ENCODE results near the gene BSPRY.

BSPRY gene

DNA sequence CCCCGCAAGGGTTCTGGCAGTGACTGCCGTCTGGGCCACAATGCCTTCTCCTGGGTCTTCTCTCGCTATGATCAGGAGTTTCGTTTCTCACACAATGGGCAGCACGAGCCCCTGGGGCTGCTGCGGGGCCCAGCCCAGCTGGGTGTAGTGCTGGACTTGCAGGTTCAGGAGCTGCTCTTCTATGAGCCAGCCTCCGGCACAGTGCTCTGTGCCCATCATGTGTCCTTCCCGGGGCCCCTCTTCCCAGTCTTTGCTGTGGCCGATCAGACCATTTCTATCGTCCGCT is 20.5 kb downstream of the BSPRY start:
- no peak overlapping the region for H3K4me3 ChIP-seq (ENCODE audit: low read length)
- no peak for DNase-seq (ENCODE audit: low read depth)
- TF ChIP-seq, protein P1, sequence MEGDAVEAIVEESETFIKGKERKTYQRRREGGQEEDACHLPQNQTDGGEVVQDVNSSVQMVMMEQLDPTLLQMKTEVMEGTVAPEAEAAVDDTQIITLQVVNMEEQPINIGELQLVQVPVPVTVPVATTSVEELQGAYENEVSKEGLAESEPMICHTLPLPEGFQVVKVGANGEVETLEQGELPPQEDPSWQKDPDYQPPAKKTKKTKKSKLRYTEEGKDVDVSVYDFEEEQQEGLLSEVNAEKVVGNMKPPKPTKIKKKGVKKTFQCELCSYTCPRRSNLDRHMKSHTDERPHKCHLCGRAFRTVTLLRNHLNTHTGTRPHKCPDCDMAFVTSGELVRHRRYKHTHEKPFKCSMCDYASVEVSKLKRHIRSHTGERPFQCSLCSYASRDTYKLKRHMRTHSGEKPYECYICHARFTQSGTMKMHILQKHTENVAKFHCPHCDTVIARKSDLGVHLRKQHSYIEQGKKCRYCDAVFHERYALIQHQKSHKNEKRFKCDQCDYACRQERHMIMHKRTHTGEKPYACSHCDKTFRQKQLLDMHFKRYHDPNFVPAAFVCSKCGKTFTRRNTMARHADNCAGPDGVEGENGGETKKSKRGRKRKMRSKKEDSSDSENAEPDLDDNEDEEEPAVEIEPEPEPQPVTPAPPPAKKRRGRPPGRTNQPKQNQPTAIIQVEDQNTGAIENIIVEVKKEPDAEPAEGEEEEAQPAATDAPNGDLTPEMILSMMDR (conservative IDR thresholded peaks at IDR 0.05; ENCODE audit: low read depth, low read length): no peak

DNA sequence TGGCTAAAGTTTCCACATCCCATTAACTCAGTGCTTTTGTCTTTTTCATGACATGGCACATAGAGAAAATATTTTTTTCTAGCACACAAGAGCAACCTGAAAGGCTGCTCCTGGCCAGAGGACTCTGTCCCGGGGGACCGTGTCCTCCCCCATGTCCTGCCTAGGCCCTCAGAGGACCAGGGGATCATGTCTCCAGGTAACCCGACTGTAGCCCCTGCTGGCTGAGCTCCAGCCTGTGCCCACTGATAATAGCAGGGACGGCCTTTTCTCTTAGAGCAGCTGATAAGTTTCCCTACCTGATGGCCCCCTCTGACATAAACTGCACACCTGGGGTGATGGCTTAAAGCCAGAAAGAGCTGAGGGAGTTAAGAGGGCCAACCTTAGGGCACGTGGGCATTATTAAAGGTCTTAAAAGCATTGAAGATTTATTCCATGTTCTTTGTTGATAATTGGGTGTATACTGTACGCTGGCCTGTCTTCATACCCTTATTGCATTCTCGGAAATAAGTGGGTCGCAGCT is 21.5 kb downstream of the BSPRY start:
- TF ChIP-seq, protein P1 (conservative IDR thresholded peaks at IDR 0.05; ENCODE audit: low read depth, low read length): no peak
- no peak overlapping the region for H3K4me3 ChIP-seq (ENCODE audit: low read length)
- no peak for DNase-seq (ENCODE audit: low read depth)

DNA sequence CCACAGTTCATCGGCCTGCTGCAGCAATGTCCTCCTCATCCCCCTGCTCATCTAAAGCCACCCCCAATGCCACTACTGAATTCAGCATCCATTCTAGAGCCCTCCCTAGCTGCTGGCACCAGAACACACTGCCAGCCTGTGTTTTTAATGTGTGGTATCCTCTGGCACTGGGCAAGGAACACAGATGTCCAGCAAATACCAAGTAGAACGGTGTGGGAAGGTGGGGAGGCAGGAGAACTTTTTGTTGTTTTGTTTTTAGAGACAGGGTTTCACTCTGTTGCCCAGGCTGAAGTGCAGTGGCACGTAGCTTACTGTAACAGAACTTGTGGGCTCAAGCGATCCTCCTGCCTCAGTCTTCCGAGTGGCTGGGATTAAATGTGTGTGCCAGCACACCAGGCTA is 22.7 kb downstream of the BSPRY start:
- no peak overlapping the region for H3K4me3 ChIP-seq (ENCODE audit: low read length)
- TF ChIP-seq, protein P1 (conservative IDR thresholded peaks at IDR 0.05; ENCODE audit: low read depth, low read length): no peak
- no peak for DNase-seq (ENCODE audit: low read depth)

DNA sequence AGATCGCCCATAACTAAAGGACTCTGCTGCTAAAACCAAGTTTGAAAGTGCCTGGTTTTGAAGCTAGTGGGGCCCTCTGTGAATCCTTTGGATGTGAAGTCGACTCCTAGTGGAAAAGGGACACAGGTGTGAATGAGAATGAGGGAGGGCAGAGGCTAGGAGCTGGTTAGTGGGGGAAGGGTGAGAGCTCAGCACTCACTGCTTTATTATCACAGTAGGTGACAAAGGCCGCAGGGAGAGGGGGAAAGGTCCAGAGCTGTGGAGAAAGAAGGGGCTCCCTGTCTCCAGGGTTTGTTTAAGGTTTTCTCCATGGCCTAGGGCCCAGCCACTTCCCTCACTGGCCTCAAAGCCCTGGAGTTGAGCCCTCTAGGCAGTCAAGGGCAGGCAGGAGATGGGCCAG is 23.9 kb downstream of the BSPRY start:
- no peak for DNase-seq (ENCODE audit: low read depth)
- TF ChIP-seq, protein P1 (conservative IDR thresholded peaks at IDR 0.05; ENCODE audit: low read depth, low read length): no peak
- no peak overlapping the region for H3K4me3 ChIP-seq (ENCODE audit: low read length)

DNA sequence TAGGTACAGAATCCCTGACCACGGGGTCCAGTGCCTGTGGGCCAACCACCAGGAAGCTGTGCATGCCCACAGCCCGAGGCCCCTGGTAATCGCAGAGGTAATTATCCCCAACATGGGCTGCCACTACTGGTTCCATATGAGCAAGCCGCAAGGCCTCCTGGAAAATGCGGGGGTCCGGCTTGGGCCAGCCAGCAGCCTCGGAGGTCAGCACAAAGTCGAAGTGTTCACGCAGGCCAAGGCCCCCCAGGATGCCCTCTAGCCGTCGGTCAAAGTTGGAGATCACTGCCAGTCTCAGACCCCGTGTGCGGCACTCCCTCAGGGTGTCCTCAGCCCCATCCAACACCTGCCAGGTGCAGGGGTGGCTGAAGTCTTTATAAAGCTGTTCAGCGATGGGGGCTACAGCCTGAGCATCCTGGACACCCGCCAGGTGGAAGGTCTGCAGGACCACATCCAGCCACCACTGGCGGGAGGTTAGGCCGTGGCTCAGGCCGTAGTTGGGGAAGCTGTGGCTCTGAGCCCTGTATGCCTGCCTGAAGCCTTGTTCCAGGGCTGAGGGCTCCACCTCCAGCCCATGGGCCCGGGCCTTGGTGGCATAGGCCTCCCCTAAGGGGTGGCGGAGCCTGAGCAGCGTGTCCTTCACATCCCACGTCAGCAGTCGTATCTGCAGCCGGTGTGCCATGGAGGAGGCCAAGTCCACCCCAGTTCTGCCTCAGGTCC is 24.5 kb downstream of the BSPRY start:
- H3K4me3 ChIP-seq (ENCODE audit: low read length): no peak overlapping the region
- TF ChIP-seq, protein P1 (conservative IDR thresholded peaks at IDR 0.05; ENCODE audit: low read depth, low read length): no peak
- no peak for DNase-seq (ENCODE audit: low read depth)

DNA sequence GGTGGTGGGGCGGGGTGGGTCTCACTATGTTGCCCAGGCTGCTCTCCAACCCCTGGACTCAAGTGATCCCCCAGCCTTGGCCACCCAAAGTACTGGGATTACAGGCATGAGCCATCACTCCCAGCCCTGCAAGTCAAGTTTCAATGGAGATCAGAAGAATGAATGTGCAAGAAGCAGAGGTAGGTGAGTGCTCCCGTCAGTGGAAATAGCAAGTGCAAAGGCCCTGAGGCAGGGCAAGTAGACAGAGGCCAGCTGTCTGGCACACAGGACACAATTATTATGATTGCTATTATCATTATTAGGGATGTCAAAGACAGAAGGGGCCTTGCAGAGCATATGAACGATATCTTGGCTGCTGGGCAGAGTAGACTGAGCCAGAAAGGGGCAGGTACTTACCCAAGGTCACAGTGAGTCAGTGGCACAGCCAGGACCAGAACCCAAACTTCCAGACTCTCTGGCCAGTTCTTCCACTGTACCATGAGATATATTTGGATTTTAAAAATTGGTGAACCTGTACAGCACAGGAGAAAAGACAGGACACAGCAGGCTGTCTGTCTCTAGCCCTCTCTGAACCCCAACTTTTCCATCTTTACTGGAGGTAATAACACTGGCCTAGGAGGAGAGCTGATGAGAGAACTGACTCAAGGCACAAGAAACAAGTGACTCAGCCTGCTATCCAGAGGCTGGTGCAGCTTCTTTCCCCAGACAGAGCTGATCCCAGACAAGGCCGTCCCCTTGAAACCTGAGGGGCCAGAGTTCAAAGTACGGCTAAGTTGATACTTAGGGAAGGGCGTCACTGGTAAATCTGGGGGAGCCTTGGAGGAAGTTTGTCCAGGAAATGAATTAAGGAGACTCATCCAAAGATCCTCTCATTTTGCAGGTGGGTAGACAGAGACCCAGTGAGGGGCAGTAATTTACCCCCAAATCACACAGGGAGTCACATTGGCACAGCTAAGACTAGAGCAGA is 26.0 kb downstream of the BSPRY start:
- TF ChIP-seq, protein P1 (conservative IDR thresholded peaks at IDR 0.05; ENCODE audit: low read depth, low read length): no peak
- H3K4me3 ChIP-seq (ENCODE audit: low read length): peak overlapping the region; percentile 17
- DNase-seq (ENCODE audit: low read depth): no peak

Measured in retinal pigment epithelial cell (primary cell).